CD4-positive, alpha-beta T cell treated with Interleukin-21 for 1 hour (primary cell): ENCODE data around the gene NUP210L.
"Not testable (repeated sequence)": the region's sequence is repeated elsewhere in the genome, so short reads cannot be mapped to it uniquely, and the experiment has no call there.

Experiments used
- DNase-seq: peaks from one replicate; pipeline ENCODE4 v3.0.0-alpha.2; 2020

The NUP210L gene

DNA sequence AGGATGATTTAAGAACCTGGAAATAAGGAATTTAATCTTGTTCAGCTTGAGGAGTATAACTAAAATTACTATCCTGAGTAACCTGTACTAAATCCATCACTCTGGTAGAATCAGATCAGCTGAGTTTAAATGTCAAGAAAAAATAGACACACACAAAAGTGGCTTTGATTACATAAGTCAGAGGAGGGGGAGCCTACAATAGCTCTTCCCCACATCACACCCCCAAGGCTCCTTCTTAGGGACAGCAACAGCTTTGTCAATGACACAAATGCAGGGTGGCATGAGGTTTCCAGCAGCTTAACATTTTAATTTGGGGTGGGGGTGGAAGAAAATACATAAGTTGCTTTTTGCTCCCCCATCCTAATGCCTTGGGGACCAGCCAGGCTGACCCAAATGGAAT, 12.6 kb upstream of the NUP210L start:
- DNase-seq: no peak

DNA sequence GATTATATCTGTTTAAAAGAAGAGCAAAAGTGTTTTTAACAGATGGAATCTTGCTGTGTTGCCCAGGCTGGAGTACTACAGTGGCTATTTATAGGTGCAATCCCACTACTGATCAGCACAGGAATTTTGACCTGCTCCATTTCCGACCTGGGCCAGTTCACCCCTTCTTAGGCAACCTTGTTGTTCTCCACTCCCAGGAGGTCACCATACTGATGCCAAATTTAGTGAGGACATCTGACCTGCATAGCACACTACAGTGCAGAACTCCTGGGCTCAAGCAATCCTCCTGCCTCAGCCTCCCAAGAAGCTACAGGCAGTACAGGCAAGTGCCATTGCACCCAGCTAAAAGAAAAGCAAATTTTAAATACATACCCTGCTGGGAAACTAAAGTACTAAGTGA, 11.3 kb upstream of the NUP210L start:
- no peak for DNase-seq

DNA sequence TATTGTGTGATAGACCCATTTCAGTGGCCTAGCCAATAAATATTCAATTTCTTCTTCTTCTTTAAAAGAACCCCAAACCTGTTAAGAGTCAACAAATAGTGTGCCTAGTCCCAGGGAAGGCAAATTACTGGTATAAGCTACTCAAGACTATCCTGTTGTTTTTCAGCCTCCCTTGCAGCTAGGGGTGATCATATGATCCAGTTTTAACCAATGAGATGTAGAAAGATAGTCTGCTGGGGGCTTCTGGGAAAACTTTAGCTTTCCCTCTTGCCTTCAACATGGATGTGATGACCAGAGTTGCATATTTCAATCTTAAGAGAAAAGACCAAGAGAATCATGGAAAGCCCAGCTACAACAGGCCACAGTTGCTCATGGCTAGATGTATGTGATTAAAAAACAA, 4.7 kb upstream of the NUP210L start:
- no peak for DNase-seq

DNA sequence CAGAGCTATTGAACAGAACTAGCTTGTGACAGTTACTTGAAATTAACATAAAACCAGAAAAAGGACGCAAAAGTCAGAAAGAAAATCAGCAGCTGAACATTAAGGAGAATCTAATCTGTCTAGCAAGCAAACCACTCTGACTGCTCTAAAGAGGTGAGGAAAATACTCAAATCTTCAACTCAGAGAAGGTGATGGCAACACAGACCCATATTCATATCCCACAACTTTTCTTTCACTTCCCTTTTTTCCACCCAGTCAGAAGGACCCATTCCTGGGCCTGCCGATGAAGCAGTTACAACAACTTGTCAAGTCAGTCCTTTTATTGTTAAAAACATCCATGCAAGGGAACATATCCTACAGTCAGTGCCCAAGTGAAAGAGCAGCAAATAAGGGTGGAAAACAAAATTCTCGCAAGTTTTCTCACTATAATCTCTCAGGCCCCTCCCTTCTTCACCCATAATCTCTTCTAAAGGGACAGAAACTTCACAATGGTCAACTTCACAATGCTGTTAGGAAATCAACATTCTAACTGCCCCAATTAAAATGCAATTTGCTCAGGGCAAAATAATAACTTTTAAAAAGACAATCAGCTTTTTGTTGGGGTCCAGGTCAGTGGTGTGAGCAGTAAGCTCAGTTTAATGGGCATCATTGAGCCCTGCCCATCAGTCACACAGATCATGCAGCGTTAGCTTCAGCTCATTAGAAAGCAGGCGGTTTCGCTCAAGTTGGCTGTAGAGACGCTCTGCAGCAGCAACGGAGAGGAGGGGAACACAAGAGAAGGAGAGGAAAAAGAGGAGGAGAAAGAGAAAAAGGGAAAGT, 3.6 kb upstream of the NUP210L start:
- DNase-seq: no peak

DNA sequence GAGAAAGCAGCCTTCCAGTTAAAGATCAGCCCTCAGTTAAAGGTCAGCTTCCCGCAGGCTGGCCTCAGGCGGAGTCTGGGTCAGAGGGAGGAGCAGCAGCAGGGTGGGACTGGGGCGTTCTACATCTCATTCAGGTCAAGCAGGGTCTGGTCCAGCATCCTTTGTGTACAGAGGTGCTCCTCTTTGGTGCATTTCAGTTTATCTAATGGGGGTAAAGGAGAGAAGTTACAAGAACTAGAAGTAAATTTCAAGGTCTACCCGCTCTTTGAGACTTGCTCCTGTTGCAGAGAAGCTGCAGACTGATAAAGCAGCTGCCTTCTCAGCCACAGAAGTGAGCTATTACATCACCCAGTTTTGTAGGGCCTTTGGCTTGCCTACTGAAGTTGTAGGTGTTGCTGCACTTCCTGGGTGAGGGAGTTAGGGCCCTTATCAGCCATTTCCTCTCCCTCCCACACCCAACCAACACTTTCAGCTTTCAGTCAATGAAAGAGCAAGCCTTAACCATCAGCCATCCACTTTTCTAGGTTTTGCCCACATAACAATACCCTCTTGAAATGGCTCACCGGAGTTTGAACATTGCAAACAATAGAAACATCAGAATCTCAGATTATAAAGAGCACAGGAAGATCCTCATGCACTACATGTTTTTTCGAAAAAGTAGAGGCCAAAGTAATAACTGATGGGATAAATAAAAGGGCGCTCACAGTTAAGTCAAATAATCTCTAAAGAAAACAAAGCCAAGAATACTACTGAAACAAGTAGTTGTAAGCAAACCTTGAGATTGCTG, 2.8 kb upstream of the NUP210L start:
- peak; percentile 86 for DNase-seq

DNA sequence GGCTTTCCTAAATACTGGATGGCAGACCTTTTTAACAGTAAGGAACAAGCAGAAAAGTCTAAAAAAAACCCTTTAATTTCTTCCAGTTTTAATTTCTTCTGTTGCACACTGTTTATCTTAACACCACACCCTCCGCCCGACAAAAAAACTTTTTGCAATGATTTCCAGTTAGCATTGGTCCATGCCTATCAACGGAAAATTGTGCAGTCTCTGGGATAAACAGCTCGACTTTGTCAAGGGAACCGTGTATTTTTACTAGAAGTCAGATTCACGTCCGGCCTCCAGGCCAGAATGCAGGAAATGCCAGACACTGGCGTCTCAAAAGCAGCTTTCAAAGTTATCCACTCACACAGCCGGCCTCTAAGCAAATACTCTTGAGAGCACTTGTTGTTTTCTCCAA, 378 bp upstream of the NUP210L start:
- no peak for DNase-seq

DNA sequence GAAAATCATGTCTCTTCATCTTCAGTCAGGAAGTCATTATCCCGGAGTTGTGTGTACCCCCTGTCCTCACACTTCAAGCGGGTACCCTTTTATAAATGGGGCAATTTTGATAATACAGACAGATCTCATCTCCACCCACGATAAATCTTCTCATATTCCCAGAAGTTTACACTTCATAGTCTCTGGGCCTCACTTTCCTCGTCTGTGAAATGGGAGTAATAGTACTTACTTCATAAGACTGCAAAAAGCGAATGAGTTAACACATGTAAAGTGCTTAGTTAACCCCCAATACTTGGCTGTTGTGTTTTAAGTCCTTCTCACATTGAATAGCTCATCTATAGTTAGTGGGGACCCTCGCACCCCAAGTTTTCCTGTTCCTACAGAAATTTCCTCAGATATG, 820 bp downstream of the NUP210L start:
- no peak for DNase-seq

DNA sequence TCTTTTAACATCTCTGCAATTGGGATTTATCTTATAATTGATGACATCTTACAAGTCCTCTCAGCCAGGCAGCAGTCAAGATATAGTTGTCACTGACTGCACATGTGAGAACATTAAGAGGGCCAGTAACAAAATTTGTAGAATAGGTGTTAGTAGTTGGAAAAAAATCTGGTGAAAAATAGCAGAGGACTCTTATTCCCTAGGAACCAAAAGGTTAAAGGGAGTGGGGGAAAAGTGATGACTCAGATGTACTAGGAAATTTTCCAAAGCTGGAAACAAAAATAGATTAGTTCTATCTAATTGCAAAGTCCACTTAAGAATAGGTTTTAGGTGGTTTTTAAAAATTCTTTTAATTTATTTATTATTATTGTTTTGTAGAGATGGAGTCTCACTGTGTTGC, 3.6 kb downstream of the NUP210L start:
- DNase-seq: no peak

DNA sequence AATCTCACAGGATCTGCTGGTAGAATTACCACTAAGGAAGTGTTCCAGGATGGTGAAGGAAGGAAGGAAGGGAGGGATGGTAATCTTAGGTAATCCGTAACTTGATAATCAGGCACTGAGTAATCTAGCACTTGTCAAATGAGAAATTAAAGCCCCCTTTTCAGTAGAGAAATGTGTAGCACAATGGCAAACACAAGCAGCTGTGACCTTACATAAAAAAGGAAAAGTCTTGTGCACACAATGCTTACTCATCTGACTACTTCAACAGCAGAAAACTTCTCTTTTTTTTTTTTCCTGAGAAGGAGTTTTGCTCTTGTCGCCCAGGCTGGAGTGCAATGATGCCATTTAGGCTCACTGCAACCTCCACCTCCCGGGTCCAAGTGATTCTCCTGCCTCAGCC, 6.1 kb downstream of the NUP210L start:
- DNase-seq: no peak

DNA sequence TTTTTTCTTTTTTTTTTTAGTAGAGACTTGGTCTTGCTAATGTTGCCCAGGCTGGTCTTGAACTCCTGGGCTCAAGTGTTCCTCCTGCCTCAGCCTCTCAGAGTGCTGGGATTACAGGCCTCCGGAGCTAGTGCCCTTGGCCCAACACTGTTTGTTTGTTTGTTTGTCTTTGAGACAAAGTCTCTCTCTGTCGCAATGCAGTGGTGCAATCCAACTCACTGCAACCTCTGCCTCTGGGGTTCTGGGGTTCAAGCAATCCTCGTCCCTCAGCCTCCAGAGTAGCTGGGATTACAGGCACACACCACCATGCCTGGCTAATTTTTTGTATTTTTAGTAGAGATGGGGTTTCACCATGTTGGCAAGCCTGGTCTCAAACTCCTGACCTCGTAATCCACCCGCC, 7.4 kb downstream of the NUP210L start:
- DNase-seq: not testable (repeated sequence)

DNA sequence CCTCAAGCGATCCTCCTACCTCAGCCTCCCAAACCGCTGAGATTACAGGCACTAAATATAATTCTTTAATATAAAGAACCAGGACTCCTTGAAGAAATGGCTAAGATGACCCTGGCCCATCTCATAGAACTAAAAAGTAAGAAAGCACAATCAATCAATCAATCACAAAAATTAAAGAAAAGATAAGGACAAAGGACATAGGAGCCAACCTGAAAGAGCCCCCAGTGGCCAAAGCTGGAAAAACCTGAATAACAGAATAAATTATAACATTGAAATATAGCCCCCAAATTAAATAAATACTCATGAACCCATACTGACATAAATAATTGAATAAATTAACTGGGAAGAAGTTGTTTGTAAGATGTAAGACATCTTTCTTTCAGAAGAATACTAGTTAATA, 8.9 kb downstream of the NUP210L start:
- DNase-seq: no peak

DNA sequence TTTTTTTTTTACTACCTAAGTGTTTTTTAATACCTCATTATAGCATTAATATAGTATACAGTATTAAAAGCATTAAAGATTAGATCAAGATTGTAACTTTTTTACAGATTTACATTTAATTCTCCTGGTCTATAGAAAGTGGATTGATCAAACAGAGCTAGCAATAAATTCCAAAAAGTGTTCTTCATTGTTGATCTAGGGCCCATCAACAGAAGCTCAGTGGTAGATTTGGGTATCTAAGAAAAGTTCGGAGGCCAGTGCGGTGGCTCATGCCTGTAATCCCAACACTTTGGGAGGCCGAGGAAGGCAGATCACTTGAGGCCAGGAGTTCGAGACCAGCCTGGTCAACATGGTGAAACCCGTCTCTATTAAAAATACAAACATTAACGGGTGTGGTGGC, 12.5 kb downstream of the NUP210L start:
- no peak for DNase-seq

DNA sequence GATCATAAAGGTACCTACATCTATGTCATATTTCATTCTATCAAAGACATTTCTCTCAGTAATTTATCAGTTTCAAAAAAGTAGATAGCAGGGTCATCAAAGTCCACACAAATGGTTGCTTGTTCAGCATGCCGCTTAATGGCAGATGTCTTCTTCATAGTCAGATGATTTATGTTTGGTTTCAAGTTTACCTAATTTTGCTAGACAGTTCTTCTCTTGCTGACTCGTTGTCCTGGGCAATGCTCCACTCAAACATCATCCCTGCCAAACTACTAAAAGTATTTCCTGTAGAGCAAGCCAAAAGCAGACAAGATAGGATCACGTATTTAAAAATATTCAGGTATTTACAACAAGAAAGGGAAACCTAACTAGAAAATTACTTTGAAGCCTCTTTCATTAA, 13.6 kb downstream of the NUP210L start:
- DNase-seq: no peak

DNA sequence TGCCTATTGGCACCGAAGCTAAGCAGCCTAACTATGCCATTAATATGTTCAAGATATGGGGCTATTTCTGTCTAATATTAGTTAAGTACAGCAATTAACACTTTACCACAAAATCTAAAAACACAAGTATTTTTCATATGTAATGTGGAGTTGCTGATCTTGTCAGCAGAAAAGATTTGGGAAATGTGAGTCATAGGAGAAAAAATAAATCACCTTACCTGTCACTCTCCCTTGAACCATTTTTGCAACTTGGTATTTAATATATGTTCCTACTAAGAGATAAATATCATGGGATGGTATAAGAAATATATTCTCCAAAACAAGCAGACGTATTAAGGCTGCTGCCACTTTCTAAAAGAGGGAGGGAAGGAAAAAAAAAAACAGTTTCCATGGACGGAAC, 17.0 kb downstream of the NUP210L start:
- no peak for DNase-seq

DNA sequence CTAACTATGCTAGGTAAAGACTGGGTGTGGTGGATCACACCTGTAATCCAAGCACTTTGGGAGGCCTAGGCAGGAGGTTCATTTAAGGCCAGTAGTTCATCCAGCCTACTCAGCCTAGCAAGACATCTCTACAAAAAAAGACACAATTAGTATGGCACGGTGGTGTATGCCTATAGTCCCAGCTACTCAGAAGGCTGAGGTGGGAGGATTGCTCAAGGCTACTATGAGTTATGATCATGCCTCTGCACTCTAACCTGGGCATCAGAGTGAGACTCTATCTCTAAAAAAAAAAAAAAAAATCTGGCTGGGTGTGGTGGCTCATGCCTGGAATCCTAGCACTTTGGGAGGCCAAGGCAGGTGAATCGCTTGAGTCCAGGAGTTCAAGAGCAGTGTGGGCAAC, 21.6 kb downstream of the NUP210L start:
- no peak for DNase-seq

DNA sequence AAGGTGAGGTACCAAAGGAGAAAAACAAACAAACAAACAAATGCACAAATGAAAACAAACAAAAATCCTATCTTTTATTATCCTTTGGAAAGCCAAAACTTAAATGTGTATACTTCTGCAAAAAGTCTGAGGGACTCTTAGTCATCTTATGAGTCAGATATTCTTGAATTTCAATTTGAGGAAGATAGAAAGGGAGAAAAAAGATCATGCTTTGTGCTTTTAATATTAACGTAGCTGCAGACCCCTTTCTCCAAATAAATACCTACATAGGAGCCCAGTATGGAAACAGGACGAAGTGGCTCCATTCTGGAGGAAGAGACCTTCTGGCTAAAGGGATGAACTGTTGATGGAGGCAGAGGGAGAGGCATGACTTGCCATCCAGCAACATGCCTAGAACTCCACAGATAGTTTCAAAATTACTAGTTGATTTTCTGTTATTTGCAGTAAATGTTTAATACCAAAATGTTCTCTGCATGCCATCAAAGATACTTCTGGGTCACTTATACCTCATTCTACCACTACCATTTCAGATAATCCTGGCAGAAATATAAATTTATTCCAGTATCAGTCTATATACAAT, 25.4 kb downstream of the NUP210L start:
- no peak for DNase-seq

DNA sequence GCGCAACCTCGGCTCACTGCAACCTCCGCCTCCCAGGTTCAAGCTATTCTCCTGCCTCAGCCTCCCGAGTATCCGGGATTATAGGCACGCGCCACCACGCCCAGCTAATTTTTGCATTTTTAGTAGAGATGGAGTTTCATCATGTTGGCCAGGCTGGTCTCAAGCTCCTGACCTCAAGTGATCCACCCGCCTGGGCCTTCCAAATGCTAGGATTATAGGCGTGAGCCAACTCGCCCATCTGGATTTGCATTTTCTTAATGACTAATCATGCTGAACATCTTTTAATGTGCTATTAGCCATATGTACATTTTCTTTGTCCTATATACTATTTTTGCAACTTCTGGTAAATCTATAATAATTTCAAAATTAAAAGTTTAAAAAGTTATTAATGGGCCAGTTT, 31.7 kb downstream of the NUP210L start:
- DNase-seq: not testable (repeated sequence)

DNA sequence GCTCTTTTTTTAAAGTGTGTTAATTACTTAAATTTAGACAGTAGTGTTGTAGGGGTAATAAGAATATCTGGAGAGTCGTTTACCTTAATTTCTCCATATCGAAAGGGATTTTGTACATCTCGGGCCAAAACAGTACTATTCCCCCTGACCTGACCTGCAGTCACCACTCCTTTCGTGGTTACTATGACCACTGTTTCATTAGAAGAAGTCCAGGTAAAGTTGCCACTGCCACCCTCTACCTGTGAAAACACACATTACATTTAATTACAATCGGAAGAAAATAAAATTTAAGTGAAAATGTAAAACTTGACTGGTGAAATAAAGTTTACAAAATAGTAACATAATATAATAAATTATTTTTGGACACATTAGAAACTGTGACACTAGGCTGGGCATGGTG, 37.2 kb downstream of the NUP210L start:
- DNase-seq: no peak

DNA sequence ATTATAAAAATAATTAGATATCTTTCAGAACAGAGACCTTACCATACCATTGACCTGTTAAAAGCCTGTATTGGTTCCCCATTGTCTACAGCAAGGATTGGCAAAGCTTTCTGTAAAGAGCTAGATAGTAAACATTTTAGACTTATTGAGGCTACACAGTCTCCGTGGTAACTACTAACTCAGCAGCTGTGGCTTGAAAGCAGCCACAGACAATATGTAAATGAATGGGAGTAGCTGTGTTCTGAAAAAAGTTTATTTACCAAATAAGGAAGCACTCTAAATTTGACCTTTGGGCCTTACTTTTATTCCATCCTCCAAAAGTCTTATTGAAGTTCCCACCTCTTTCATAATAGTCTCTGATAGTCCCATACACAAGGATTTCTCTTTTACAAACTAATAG, 39.7 kb downstream of the NUP210L start:
- peak; percentile 14 for DNase-seq

DNA sequence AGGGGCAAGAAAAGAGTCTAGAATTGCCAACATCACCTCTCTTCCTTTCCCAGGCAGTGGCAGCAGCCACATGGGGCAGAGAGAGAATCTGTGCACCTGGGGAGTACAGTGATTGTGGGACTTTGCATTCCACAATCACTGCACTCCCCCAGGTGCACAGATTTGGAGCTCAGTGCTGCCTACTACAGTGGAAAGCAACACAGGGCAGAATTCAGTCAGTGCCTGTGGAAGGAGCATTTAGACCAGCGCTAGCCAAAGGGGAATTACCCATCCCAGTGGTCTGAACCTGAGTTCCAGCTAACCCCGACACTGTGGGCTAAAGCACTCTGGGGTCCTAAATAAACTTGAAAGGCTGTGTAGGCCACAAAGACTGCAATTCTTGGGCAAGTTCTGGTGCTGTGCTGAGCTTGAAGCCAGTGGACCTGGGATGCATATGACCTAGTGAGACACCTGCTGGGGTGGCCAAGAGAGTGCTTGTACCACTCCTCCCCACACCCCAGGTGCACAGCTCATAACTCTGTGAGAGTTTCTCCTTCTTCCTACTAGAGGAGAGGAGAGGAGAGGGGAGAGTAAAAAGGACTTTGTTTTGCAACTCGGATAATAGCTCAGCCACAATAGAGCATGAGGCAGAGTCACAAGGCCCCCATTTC, 50.3 kb downstream of the NUP210L start:
- no peak for DNase-seq

DNA sequence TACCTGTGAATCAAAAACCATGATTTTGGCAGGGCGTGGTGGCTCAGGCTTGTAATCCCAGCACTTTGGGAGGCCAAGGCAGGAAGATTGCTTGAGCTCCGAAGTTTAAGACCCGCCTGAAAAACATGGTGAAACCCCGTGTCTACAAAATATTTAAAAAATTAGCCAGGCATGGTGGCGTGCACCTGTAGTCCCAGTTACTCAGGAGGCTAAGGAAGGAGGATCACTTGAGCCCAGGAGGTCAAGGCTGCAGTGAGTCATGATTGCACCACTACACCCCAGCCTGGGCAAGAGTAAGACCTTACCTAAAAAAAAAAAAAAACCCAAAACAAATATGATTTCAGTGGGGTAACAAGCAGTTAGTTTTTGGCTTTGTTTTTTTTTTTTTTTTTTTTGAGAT, 54.7 kb downstream of the NUP210L start:
- not testable (repeated sequence) for DNase-seq

DNA sequence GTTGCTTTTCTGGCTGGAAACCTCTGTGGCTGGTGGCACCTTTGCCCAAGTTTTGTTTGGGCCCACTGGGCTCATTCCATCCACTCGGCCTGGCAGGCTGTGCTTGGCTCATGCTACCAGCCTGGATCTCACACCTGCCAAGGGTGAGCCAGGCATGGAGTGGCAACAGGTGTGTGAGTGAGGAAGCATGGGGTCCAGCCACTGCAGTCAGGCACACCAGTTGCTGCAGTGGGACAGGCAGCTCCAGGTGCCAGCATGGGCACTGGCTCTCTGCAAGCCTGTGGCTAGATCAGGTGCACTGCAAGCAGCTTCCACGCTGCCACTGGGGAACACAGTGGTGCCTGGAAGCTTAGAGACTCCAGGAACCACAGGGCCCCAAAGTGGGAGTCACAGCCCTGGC, 57.0 kb downstream of the NUP210L start:
- DNase-seq: no peak

DNA sequence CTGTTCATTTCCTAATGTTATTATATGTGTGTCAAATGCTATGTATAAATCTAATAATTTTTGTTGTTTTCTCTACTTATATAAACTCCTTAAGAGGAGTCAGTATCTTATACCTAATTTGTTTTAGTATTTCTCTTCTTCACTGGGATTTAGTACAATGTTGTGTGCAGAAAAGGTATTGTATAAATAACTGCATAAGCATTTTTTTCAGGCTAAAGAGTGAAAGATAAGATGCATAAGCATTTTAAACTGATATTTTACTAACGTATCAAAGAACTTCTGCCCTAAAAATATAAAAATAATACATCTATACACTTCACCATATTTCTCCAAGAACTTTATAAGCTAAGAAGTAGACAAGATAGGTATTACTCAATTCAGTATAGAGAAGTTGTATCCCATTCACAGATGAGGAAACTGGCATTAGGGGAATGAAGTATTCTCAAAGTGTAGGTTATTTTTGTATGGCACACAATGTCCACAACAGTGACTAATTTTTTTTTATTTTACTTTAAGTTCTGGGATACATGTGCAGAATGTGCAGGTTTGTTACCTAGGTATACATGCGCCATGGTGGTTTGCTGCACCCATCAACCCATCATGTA, 59.3 kb downstream of the NUP210L start:
- no peak for DNase-seq
